ENCODE results near the gene NTM. TPM values are rescaled to one million over a fixed set of nuclear protein-coding genes. Genes with fewer than 3 reads are reported as not detected.

The NTM gene
- total RNA-seq, 1 experiment from 2014 or later = 9.9 TPM

DNA sequence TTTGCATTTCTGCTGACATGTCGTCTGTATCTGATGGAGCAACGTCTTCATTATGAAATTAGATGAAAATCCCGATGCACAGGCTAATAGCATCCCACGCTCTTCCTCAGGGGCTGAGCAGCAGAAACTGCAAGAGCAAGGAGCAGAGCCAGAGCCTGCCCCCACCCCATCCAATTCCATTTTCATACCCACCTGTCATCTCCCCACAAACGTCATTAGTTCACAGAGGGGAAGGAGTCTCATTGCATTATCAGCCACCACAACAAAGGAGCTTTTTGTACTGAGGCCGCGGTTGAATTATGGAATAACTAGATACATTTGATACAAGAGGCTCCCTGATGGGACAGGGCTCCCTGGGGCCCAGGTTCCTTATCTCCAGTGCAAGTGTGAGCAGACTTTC, 515.0 kb downstream of the NTM start:
- Histone ChIP-seq H3K14ac (ENCODE audit: insufficient read depth, low read length) (no peak overlapping the region), H4K20me1 (ENCODE audit: control insufficient read depth, insufficient read depth, insufficient read length) (no peaks in the 10 kb centered on the region), H3K4ac (ENCODE audit: low read depth, low read length) (no peak overlapping the region), H3K27me3 (ENCODE audit: insufficient read depth, low read length) (no peaks in the 10 kb centered on the region), H4K8ac (replicated peaks; ENCODE audit: insufficient read length, low read depth, low read length) (no peak overlapping the region), H2AFZ (ENCODE audit: low read length) (no peak overlapping the region), H3K4me1 (ENCODE audit: insufficient read depth, low read length) (peaks cover 5% of the 10 kb centered on the region; the same call in 1 of the 2 replicates), H3T11ph (ENCODE audit: low read length) (no peak overlapping the region), H2BK20ac (ENCODE audit: low read depth, low read length, poor library complexity, severe bottlenecking) (no peak overlapping the region), H3K18ac (ENCODE audit: insufficient read length, low read depth, low read length) (no peak overlapping the region), H3K23ac (ENCODE audit: insufficient read length, low read depth, low read length) (no peak overlapping the region), H4K91ac (ENCODE audit: insufficient read length, low read depth, low read length) (no peak overlapping the region), H2BK120ac (ENCODE audit: low read depth, low read length, poor library complexity, severe bottlenecking) (no peak overlapping the region), H3K9ac (ENCODE audit: extremely low read depth, insufficient read length, low read length) (no peak overlapping the region), H3K4me2 (ENCODE audit: insufficient read depth, insufficient read length, low read length) (no peak overlapping the region), H3K79me1 (ENCODE audit: insufficient read depth, low read depth, low read length, poor library complexity, severe bottlenecking) (no peaks in the 10 kb centered on the region), H3K23me2 (ENCODE audit: insufficient read length, low read depth, low read length, poor library complexity, severe bottlenecking) (no peaks in the 10 kb centered on the region), H2AK5ac (ENCODE audit: insufficient read length, low read length) (no peak overlapping the region), H3K79me2 (ENCODE audit: insufficient read depth, low read length) (no peaks in the 10 kb centered on the region), H2BK5ac (ENCODE audit: insufficient read length, low read length) (no peak overlapping the region), H4K5ac (ENCODE audit: insufficient read length, low read depth, low read length) (no peak overlapping the region), H3K27ac (ENCODE audit: insufficient read length, low read depth, low read length) (no peak overlapping the region), H3K56ac (ENCODE audit: insufficient read length, low read depth, low read length) (no peak overlapping the region), H2BK15ac (ENCODE audit: low read depth, low read length) (no peak overlapping the region), H3K9me3 (ENCODE audit: control insufficient read depth, low read depth, low read length) (no peaks in the 10 kb centered on the region), H2BK12ac (ENCODE audit: insufficient read length, low read depth, low read length) (no peak overlapping the region)
- no peaks in the 10 kb centered on the region for H3K9me3 Mint-ChIP-seq
- H3K4me1 Mint-ChIP-seq = peaks cover 24 to 35% of the 10 kb centered on the region in 2 experiments
- H3K36me3 Mint-ChIP-seq (ENCODE audit: insufficient read depth in 1 of 3, low read depth in 3 of 3) = no peaks in the 10 kb centered on the region
- H3K27me3 Mint-ChIP-seq (ENCODE audit: low read depth) = peaks cover 2% of the 10 kb centered on the region; the same call in 1 of the 2 replicates
- TF ChIP-seq, protein P1, sequence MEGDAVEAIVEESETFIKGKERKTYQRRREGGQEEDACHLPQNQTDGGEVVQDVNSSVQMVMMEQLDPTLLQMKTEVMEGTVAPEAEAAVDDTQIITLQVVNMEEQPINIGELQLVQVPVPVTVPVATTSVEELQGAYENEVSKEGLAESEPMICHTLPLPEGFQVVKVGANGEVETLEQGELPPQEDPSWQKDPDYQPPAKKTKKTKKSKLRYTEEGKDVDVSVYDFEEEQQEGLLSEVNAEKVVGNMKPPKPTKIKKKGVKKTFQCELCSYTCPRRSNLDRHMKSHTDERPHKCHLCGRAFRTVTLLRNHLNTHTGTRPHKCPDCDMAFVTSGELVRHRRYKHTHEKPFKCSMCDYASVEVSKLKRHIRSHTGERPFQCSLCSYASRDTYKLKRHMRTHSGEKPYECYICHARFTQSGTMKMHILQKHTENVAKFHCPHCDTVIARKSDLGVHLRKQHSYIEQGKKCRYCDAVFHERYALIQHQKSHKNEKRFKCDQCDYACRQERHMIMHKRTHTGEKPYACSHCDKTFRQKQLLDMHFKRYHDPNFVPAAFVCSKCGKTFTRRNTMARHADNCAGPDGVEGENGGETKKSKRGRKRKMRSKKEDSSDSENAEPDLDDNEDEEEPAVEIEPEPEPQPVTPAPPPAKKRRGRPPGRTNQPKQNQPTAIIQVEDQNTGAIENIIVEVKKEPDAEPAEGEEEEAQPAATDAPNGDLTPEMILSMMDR (conservative IDR thresholded peaks at IDR 0.05) = no peak
- WGBS (ENCODE audit: extremely low coverage, insufficient read length, low lambda C conversion rate) = no CpG with 5 or more reads among the region's 7 CpGs
- H3K27ac Mint-ChIP-seq = no peak overlapping the region
- H3K4me3 Mint-ChIP-seq = no peak overlapping the region; a peak in 1 of 5 replicates
- DNase-seq = no peak
